ENCODE measurements around the gene KATNA1. TPM values are rescaled to one million over a fixed set of nuclear protein-coding genes. Genes with fewer than 3 reads are reported as not detected.

The KATNA1 gene
- total and polyA plus RNA-seq, 2 donors (not counting 3 experiments of a cell fraction or from before 2014, with no cell fraction given), result 9.9 to 15.9 TPM

DNA sequence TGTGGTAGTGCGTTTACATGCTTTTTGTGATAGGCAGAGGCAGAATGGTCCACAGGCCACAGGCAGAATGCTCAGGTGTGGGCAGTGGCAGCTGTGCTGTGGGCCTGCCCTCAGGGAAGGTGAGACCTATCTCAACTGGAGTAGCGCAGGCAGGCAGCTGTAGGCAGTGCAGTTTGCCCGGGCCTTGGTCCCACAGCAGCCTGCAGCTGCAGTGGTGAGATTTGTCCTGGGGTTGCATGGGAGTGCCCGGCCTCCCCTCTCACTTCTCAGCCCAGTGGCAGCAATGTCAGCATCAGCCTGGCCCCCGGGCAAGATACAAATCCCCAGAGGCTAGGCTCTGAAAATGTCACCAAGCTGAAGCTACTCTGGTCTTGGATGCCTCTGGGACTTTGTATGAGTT is 96.6 kb downstream of the KATNA1 start:
- Histone ChIP-seq H3K27ac (ENCODE audit: insufficient read depth, low read depth, low read length) (no peak overlapping the region), H2AFZ (ENCODE audit: low read depth, low read length) (no peak overlapping the region), H3K4me3 (replicated peaks in 1 of 3; ENCODE audit: insufficient read depth in 1 of 3, low read depth in 1 of 3, low read length in 3 of 3) (no peak overlapping the region), H3K36me3 (ENCODE audit: control insufficient read depth in 2 of 2, extremely low read depth in 1 of 2, insufficient read depth in 2 of 2, low read length in 2 of 2) (no peaks in the 10 kb centered on the region), H3K9me3 (replicated peaks; ENCODE audit: control insufficient read depth, insufficient read depth, low read length) (no peaks in the 10 kb centered on the region), H4K20me1 (replicated peaks; ENCODE audit: control insufficient read depth, extremely low read depth, insufficient read depth, low read length) (no peaks in the 10 kb centered on the region), H3K4me1 (ENCODE audit: control insufficient read depth, extremely low read depth, insufficient read depth, low read length) (no peaks in the 10 kb centered on the region), H3K9me1 (replicated peaks; ENCODE audit: control insufficient read depth, extremely low read depth, insufficient read depth, low read length) (no peaks in the 10 kb centered on the region), H3K79me2 (ENCODE audit: control insufficient read depth, insufficient read depth, low read length) (no peaks in the 10 kb centered on the region), H3K4me2 (ENCODE audit: insufficient read depth, low read length) (no peak overlapping the region), H3K27me3 (ENCODE audit: control insufficient read depth in 2 of 2, insufficient read depth in 2 of 2, low read length in 2 of 2) (peaks cover 7 to 17% of the 10 kb centered on the region in 2 experiments), H3K9ac (replicated peaks; ENCODE audit: extremely low read depth, insufficient read depth, low read length) (no peak overlapping the region)
- intact Hi-C loops (cut with micrococcal nuclease) (no loop called here), dilution Hi-C loops (cut with MboI; ENCODE audit: extremely low pct_ligation_motif_present, low sequenced_read_pairs) (no loop called here)
- DNase-seq (ENCODE audit: low read depth, low spot score), result no peak
- CTCF ChIA-PET, result interaction anchor here (1.1 to 3.0 kb wide), 2 partner anchors 9 to 12 kb away, joined by 4 to 22 read pairs; no protein-coding TSS in a partner anchor
- POLR2A ChIA-PET, result no interaction called here
- BruUV-seq (replicated peaks), result no TSS peak
- FAIRE-seq, result no peak
- TF ChIP-seq, protein P1, sequence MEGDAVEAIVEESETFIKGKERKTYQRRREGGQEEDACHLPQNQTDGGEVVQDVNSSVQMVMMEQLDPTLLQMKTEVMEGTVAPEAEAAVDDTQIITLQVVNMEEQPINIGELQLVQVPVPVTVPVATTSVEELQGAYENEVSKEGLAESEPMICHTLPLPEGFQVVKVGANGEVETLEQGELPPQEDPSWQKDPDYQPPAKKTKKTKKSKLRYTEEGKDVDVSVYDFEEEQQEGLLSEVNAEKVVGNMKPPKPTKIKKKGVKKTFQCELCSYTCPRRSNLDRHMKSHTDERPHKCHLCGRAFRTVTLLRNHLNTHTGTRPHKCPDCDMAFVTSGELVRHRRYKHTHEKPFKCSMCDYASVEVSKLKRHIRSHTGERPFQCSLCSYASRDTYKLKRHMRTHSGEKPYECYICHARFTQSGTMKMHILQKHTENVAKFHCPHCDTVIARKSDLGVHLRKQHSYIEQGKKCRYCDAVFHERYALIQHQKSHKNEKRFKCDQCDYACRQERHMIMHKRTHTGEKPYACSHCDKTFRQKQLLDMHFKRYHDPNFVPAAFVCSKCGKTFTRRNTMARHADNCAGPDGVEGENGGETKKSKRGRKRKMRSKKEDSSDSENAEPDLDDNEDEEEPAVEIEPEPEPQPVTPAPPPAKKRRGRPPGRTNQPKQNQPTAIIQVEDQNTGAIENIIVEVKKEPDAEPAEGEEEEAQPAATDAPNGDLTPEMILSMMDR (IDR thresholded peaks at IDR 0.05; ENCODE audit: extremely low read depth in 1 of 2, insufficient read depth in 1 of 2, low read depth in 1 of 2, low read length in 2 of 2), result no peak
- TF ChIP-seq GATA2 (IDR thresholded peaks at IDR 0.05; ENCODE audit: insufficient read depth, insufficient read length, low read depth, low read length), result no peak
- no peak for TF ChIP-seq EZH2 (IDR thresholded peaks at IDR 0.05; ENCODE audit: borderline replicate concordance, low read depth, low read length, severe bottlenecking)
- TF ChIP-seq, protein P2, sequence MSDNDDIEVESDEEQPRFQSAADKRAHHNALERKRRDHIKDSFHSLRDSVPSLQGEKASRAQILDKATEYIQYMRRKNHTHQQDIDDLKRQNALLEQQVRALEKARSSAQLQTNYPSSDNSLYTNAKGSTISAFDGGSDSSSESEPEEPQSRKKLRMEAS (IDR thresholded peaks at IDR 0.05; ENCODE audit: insufficient read depth, insufficient read length), result no peak

All from endothelial cell of umbilical vein (primary cell).